ENCODE data around the gene LUZP1.

LUZP1 gene

DNA sequence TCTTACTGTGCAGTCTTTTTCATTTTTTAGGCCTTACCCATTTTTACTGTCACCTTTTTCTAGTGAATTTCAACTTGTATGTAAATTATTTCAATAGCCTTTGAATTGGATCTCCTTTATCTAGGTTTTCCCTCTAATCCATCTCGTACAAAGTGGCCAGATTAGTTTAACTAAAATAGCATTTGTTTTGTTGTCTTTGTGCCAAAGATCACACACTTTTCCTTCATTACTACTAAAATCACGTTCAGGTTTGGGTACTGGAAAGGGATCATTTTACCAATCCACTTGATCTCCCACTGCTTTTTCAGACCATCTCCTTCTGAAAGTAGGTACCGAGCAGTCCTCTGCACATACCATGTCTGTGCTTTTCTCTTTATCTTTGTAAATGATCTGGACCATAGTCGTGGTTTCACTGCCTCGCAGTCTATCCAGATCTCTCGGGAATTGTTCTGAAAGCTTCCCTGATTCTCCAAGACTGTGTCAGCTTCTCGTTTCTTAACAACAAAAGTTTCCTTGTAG lies 129.3 kb downstream of the LUZP1 start (continued):
- TF ChIP-seq PRDM1 (tag by site-specific recombination; IDR thresholded peaks at IDR 0.05) (peak; percentile 26; the same call in 1 of the 2 replicates), OVOL3 (tag by site-specific recombination; IDR thresholded peaks at IDR 0.05) (peak; percentile 64; the same call in 1 of the 2 replicates), ZNF10 (tag by site-specific recombination; IDR thresholded peaks at IDR 0.05) (no peak; the same call in 1 of the 2 replicates), ZNF510 (tag by site-specific recombination; IDR thresholded peaks at IDR 0.05; ENCODE audit: insufficient replicate concordance) (no peak), ZBTB17 (tag by site-specific recombination; IDR thresholded peaks at IDR 0.05) (peak; percentile 14; the same call in 1 of the 2 replicates), EGR2 (tag by site-specific recombination; IDR thresholded peaks at IDR 0.05; ENCODE audit: low read depth) (no peak), ZNF514 (tag by site-specific recombination; IDR thresholded peaks at IDR 0.05) (no peak), ZNF350 (tag by site-specific recombination; IDR thresholded peaks at IDR 0.05) (no peak), MEIS1 (CRISPR knock-in tag; IDR thresholded peaks at IDR 0.05; ENCODE audit: borderline replicate concordance) (no peak), ZBTB8A (tag by site-specific recombination; IDR thresholded peaks at IDR 0.05) (no peak), ZNF174 (tag by site-specific recombination; IDR thresholded peaks at IDR 0.05) (no peak), ZNF202 (tag by site-specific recombination; IDR thresholded peaks at IDR 0.05; ENCODE audit: borderline replicate concordance) (no peak), ZSCAN23 (tag by site-specific recombination; IDR thresholded peaks at IDR 0.05) (no peak), ZNF114 (tag by site-specific recombination; IDR thresholded peaks at IDR 0.05) (no peak), ZNF155 (tag by site-specific recombination; IDR thresholded peaks at IDR 0.05) (no peak), GFI1B (tag by site-specific recombination; IDR thresholded peaks at IDR 0.05) (peak; percentile 99), ZNF747 (tag by site-specific recombination; IDR thresholded peaks at IDR 0.05) (no peak), TCF7L2 (IDR thresholded peaks at IDR 0.05; ENCODE audit: borderline replicate concordance, low read depth, low read length) (0 out of 2 replicates have a peak, but pooled peaks have one; percentile 24), ZNF48 (tag by site-specific recombination; IDR thresholded peaks at IDR 0.05) (no peak), GLI4 (tag by site-specific recombination; IDR thresholded peaks at IDR 0.05) (no peak)
- TF ChIP-seq, protein P1, sequence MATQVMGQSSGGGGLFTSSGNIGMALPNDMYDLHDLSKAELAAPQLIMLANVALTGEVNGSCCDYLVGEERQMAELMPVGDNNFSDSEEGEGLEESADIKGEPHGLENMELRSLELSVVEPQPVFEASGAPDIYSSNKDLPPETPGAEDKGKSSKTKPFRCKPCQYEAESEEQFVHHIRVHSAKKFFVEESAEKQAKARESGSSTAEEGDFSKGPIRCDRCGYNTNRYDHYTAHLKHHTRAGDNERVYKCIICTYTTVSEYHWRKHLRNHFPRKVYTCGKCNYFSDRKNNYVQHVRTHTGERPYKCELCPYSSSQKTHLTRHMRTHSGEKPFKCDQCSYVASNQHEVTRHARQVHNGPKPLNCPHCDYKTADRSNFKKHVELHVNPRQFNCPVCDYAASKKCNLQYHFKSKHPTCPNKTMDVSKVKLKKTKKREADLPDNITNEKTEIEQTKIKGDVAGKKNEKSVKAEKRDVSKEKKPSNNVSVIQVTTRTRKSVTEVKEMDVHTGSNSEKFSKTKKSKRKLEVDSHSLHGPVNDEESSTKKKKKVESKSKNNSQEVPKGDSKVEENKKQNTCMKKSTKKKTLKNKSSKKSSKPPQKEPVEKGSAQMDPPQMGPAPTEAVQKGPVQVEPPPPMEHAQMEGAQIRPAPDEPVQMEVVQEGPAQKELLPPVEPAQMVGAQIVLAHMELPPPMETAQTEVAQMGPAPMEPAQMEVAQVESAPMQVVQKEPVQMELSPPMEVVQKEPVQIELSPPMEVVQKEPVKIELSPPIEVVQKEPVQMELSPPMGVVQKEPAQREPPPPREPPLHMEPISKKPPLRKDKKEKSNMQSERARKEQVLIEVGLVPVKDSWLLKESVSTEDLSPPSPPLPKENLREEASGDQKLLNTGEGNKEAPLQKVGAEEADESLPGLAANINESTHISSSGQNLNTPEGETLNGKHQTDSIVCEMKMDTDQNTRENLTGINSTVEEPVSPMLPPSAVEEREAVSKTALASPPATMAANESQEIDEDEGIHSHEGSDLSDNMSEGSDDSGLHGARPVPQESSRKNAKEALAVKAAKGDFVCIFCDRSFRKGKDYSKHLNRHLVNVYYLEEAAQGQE (tag by site-specific recombination; IDR thresholded peaks at IDR 0.05), result no peak
- TF ChIP-seq, protein P2, sequence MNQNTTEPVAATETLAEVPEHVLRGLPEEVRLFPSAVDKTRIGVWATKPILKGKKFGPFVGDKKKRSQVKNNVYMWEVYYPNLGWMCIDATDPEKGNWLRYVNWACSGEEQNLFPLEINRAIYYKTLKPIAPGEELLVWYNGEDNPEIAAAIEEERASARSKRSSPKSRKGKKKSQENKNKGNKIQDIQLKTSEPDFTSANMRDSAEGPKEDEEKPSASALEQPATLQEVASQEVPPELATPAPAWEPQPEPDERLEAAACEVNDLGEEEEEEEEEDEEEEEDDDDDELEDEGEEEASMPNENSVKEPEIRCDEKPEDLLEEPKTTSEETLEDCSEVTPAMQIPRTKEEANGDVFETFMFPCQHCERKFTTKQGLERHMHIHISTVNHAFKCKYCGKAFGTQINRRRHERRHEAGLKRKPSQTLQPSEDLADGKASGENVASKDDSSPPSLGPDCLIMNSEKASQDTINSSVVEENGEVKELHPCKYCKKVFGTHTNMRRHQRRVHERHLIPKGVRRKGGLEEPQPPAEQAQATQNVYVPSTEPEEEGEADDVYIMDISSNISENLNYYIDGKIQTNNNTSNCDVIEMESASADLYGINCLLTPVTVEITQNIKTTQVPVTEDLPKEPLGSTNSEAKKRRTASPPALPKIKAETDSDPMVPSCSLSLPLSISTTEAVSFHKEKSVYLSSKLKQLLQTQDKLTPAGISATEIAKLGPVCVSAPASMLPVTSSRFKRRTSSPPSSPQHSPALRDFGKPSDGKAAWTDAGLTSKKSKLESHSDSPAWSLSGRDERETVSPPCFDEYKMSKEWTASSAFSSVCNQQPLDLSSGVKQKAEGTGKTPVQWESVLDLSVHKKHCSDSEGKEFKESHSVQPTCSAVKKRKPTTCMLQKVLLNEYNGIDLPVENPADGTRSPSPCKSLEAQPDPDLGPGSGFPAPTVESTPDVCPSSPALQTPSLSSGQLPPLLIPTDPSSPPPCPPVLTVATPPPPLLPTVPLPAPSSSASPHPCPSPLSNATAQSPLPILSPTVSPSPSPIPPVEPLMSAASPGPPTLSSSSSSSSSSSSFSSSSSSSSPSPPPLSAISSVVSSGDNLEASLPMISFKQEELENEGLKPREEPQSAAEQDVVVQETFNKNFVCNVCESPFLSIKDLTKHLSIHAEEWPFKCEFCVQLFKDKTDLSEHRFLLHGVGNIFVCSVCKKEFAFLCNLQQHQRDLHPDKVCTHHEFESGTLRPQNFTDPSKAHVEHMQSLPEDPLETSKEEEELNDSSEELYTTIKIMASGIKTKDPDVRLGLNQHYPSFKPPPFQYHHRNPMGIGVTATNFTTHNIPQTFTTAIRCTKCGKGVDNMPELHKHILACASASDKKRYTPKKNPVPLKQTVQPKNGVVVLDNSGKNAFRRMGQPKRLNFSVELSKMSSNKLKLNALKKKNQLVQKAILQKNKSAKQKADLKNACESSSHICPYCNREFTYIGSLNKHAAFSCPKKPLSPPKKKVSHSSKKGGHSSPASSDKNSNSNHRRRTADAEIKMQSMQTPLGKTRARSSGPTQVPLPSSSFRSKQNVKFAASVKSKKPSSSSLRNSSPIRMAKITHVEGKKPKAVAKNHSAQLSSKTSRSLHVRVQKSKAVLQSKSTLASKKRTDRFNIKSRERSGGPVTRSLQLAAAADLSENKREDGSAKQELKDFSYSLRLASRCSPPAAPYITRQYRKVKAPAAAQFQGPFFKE (tag by site-specific recombination; IDR thresholded peaks at IDR 0.05; ENCODE audit: borderline replicate concordance), result no peak
- TF ChIP-seq, protein P3, sequence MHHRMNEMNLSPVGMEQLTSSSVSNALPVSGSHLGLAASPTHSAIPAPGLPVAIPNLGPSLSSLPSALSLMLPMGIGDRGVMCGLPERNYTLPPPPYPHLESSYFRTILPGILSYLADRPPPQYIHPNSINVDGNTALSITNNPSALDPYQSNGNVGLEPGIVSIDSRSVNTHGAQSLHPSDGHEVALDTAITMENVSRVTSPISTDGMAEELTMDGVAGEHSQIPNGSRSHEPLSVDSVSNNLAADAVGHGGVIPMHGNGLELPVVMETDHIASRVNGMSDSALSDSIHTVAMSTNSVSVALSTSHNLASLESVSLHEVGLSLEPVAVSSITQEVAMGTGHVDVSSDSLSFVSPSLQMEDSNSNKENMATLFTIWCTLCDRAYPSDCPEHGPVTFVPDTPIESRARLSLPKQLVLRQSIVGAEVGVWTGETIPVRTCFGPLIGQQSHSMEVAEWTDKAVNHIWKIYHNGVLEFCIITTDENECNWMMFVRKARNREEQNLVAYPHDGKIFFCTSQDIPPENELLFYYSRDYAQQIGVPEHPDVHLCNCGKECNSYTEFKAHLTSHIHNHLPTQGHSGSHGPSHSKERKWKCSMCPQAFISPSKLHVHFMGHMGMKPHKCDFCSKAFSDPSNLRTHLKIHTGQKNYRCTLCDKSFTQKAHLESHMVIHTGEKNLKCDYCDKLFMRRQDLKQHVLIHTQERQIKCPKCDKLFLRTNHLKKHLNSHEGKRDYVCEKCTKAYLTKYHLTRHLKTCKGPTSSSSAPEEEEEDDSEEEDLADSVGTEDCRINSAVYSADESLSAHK (tag by site-specific recombination; IDR thresholded peaks at IDR 0.05), result peak; percentile 63
- TF ChIP-seq, protein P4, sequence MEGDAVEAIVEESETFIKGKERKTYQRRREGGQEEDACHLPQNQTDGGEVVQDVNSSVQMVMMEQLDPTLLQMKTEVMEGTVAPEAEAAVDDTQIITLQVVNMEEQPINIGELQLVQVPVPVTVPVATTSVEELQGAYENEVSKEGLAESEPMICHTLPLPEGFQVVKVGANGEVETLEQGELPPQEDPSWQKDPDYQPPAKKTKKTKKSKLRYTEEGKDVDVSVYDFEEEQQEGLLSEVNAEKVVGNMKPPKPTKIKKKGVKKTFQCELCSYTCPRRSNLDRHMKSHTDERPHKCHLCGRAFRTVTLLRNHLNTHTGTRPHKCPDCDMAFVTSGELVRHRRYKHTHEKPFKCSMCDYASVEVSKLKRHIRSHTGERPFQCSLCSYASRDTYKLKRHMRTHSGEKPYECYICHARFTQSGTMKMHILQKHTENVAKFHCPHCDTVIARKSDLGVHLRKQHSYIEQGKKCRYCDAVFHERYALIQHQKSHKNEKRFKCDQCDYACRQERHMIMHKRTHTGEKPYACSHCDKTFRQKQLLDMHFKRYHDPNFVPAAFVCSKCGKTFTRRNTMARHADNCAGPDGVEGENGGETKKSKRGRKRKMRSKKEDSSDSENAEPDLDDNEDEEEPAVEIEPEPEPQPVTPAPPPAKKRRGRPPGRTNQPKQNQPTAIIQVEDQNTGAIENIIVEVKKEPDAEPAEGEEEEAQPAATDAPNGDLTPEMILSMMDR (tag by site-specific recombination; IDR thresholded peaks at IDR 0.05), result no peak
- TF ChIP-seq, protein P5, sequence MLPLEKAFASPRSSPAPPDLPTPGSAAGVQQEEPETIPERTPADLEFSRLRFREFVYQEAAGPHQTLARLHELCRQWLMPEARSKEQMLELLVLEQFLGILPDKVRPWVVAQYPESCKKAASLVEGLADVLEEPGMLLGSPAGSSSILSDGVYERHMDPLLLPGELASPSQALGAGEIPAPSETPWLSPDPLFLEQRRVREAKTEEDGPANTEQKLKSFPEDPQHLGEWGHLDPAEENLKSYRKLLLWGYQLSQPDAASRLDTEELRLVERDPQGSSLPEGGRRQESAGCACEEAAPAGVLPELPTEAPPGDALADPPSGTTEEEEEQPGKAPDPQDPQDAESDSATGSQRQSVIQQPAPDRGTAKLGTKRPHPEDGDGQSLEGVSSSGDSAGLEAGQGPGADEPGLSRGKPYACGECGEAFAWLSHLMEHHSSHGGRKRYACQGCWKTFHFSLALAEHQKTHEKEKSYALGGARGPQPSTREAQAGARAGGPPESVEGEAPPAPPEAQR (tag by site-specific recombination; IDR thresholded peaks at IDR 0.05), result no peak
